KMS-11 (cell line): ENCODE results near the gene HSFY2.
"Not testable (repeated sequence)": the region's sequence is repeated elsewhere in the genome, so short reads cannot be mapped to it uniquely, and the experiment has no call there.

Experiments used
- H2AFZ ChIP-seq: fragments of 200-600 bp; sonication (generic); 2 replicates; pipeline ENCODE4 v1.6.1; 2016; ENCODE audit warnings: antibody characterized with exemption, mixed run types, low read depth
- H3K27ac ChIP-seq: fragments of 200-600 bp; sonication (generic); 2 replicates; pipeline ENCODE4 v1.6.1; 2016; ENCODE audit warnings: mild to moderate bottlenecking, mixed run types
- H3K27me3 ChIP-seq: fragments of 200-600 bp; sonication (generic); 2 replicates; pipeline ENCODE4 v1.6.1; 2017; ENCODE audit warnings: mild to moderate bottlenecking, low read depth, mixed run types, moderate library complexity; ENCODE audit not compliant: insufficient read depth
- H3K36me3 ChIP-seq: fragments of 200-600 bp; sonication (generic); 2 replicates; pipeline ENCODE4 v1.6.1; 2017; ENCODE audit warnings: mild to moderate bottlenecking, mixed run types; ENCODE audit not compliant: insufficient read depth
- H3K4me1 ChIP-seq: fragments of 200-600 bp; sonication (generic); 2 replicates; pipeline ENCODE4 v1.6.1; 2016; ENCODE audit warnings: mild to moderate bottlenecking, low read depth, mixed run types; ENCODE audit not compliant: poor library complexity, severe bottlenecking
- H3K4me2 ChIP-seq: fragments of 200-600 bp; sonication (generic); 2 replicates; pipeline ENCODE4 v1.7.0; 2016; ENCODE audit warnings: mild to moderate bottlenecking, mixed run types
- H3K4me3 ChIP-seq: fragments of 200-600 bp; sonication (generic); IDR thresholded peaks from 2 replicates; pipeline ENCODE4 v1.6.1; 2017; ENCODE audit warnings: low read depth, low read length, mixed read lengths; ENCODE audit not compliant: insufficient read depth
- H3K79me2 ChIP-seq: fragments of 200-600 bp; sonication (generic); 2 replicates; pipeline ENCODE4 v1.6.1; 2016; ENCODE audit warnings: low read depth, mixed run types; ENCODE audit not compliant: insufficient read depth
- H3K9ac ChIP-seq: fragments of 200-600 bp; sonication (generic); 2 replicates; pipeline ENCODE4 v1.6.1; 2016; ENCODE audit warnings: mild to moderate bottlenecking, mixed run types
- H4K20me1 ChIP-seq: fragments of 200-600 bp; sonication (generic); 2 replicates; pipeline ENCODE4 v1.6.1; 2016; ENCODE audit warnings: mild to moderate bottlenecking, mixed run types; ENCODE audit not compliant: insufficient read depth

Gene HSFY2

GRCh38 chrY:18773635-18774034 is at the start of gene HSFY2:
Gene HSFY2, minus strand, starts transcription at chrY:18773735. Its CDS starts 117 bp downstream, at chrY:18773618.
- not testable (repeated sequence) for H3K36me3 ChIP-seq, H3K4me2 ChIP-seq, H3K4me1 ChIP-seq, H2AFZ ChIP-seq, H3K9ac ChIP-seq, H3K4me3 ChIP-seq, H4K20me1 ChIP-seq, H3K27ac ChIP-seq, H3K27me3 ChIP-seq, H3K79me2 ChIP-seq

GRCh38 chrY:18815751-18816150 is 42.2 kb upstream of the HSFY2 start:
- H3K27ac ChIP-seq, H3K4me1 ChIP-seq, H4K20me1 ChIP-seq, H3K27me3 ChIP-seq, H2AFZ ChIP-seq, H3K36me3 ChIP-seq, H3K79me2 ChIP-seq, H3K4me3 ChIP-seq, H3K9ac ChIP-seq, H3K4me2 ChIP-seq: not testable (repeated sequence)

GRCh38 chrY:18788757-18789406 is 15.3 kb upstream of the HSFY2 start:
- not testable (repeated sequence) for H3K27ac ChIP-seq, H3K4me1 ChIP-seq, H3K27me3 ChIP-seq, H3K79me2 ChIP-seq, H3K4me2 ChIP-seq, H3K36me3 ChIP-seq, H3K9ac ChIP-seq, H4K20me1 ChIP-seq, H3K4me3 ChIP-seq, H2AFZ ChIP-seq

GRCh38 chrY:18754077-18754476 is 19.5 kb downstream of the HSFY2 start:
- not testable (repeated sequence) for H3K36me3 ChIP-seq, H3K9ac ChIP-seq, H3K79me2 ChIP-seq, H3K27ac ChIP-seq, H2AFZ ChIP-seq, H3K4me3 ChIP-seq, H3K4me2 ChIP-seq, H3K4me1 ChIP-seq, H4K20me1 ChIP-seq, H3K27me3 ChIP-seq

- not testable (repeated sequence) for H3K36me3 ChIP-seq, H2AFZ ChIP-seq, H3K27ac ChIP-seq, H3K4me3 ChIP-seq, H3K79me2 ChIP-seq, H4K20me1 ChIP-seq, H3K4me1 ChIP-seq, H3K27me3 ChIP-seq, H3K4me2 ChIP-seq, H3K9ac ChIP-seq
Measured at GRCh38 chrY:18753133-18753815, 20.3 kb downstream of the HSFY2 start.

- H4K20me1 ChIP-seq, H3K4me3 ChIP-seq, H2AFZ ChIP-seq, H3K4me1 ChIP-seq, H3K79me2 ChIP-seq, H3K36me3 ChIP-seq, H3K9ac ChIP-seq, H3K4me2 ChIP-seq, H3K27ac ChIP-seq, H3K27me3 ChIP-seq: not testable (repeated sequence)
Measured at GRCh38 chrY:18723714-18724113, 49.8 kb downstream of the HSFY2 start.
